ENCODE results near the gene C9orf72. TPM values are rescaled to one million over a fixed set of nuclear protein-coding genes. Genes with fewer than 3 reads are reported as not detected.

The C9orf72 gene
- total and polyA plus RNA-seq, 2 of the 8 experiments (the other 6 are each of a cell fraction or from before 2014, with no cell fraction given): 7.2 to 17.5 TPM

DNA sequence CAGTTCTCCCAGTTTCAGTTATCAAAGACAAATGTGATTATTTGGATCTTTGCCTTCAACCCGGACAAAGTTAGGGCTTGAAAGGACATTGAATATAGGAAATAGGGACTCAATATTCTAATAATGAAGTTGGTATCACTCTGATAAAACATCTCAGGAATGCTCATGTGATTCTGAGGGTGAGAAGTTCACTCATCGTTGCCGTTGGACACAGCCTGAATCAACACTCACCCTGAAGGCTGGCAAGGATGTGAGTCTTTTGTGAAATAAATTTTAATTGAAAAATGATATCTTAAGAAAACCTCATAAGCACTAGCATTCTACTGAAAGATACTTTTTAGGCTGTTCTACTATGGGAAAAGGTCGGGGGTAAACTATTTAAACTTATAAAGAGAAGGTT lies 44.8 kb upstream of the C9orf72 start:
- Histone ChIP-seq H2BK15ac (ENCODE audit: low read length) (no peak overlapping the region), H3K4me3 (ENCODE audit: extremely low read depth in 1 of 4, insufficient read depth in 2 of 4, low read depth in 3 of 4, low read length in 4 of 4) (no peak overlapping the region), H3K14ac (ENCODE audit: insufficient read length) (no peak overlapping the region), H3K4me2 (ENCODE audit: insufficient read depth in 1 of 2, low read depth in 2 of 2, low read length in 2 of 2) (no peak overlapping the region), H4K8ac (ENCODE audit: extremely low read depth, insufficient read depth, low read length) (no peak overlapping the region), H3K27ac (ENCODE audit: low read depth, low read length) (no peak overlapping the region), H4K91ac (replicated peaks; ENCODE audit: insufficient read length, low read length) (no peak overlapping the region), H3K79me2 (ENCODE audit: control insufficient read depth in 1 of 2, insufficient read depth in 2 of 2, low read length in 2 of 2) (no peaks in the 10 kb centered on the region), H2BK20ac (ENCODE audit: low read length) (no peak overlapping the region), H3K23me2 (ENCODE audit: low read depth, low read length) (no peaks in the 10 kb centered on the region), H2BK12ac (ENCODE audit: low read depth, low read length) (no peak overlapping the region), H3K9me3 (ENCODE audit: insufficient read depth in 2 of 2, low read depth in 1 of 2, low read length in 1 of 2) (no peaks in the 10 kb centered on the region), H3K18ac (ENCODE audit: extremely low read depth, low read length) (no peak overlapping the region), H3K4ac (replicated peaks; ENCODE audit: insufficient read length, low read depth, low read length) (no peak overlapping the region), H3K4me1 (replicated peaks in 1 of 4; ENCODE audit: control insufficient read depth in 3 of 4, insufficient read depth in 4 of 4, low read length in 3 of 4) (no peaks in the 10 kb centered on the region), H3K56ac (replicated peaks; ENCODE audit: insufficient read length, low read depth, low read length) (no peak overlapping the region), H4K20me1 (replicated peaks in 1 of 2; ENCODE audit: control insufficient read depth in 1 of 2, insufficient read depth in 2 of 2, low read length in 2 of 2) (no peaks in the 10 kb centered on the region), H3K79me1 (ENCODE audit: low read depth, low read length) (no peaks in the 10 kb centered on the region), H3K36me3 (ENCODE audit: control insufficient read depth in 2 of 4, insufficient read depth in 4 of 4, low read length in 3 of 4) (no peaks in the 10 kb centered on the region), H3K9ac (replicated peaks in 1 of 4; ENCODE audit: extremely low read depth in 1 of 4, low read depth in 3 of 4, low read length in 3 of 4) (no peak overlapping the region), H2BK5ac (ENCODE audit: low read depth, low read length) (no peak overlapping the region), H2BK120ac (replicated peaks; ENCODE audit: low read depth, low read length) (no peak overlapping the region), H2AK5ac (ENCODE audit: low read depth, low read length) (no peak overlapping the region), H4K5ac (ENCODE audit: insufficient read length, low read depth, low read length) (no peak overlapping the region), H3K23ac (ENCODE audit: insufficient read length) (no peak overlapping the region), H3K27me3 (replicated peaks in 1 of 4; ENCODE audit: control insufficient read depth in 3 of 4, extremely low read depth in 1 of 4, insufficient read depth in 3 of 4, low read length in 3 of 4) (no peaks in the 10 kb centered on the region), H2AFZ (ENCODE audit: low read length) (no peak overlapping the region)
- WGBS, 2 experiments (ENCODE audit: extremely low coverage in 1 of 2, insufficient coverage in 1 of 2, insufficient read length in 1 of 2, insufficient replicate concordance in 2 of 2, low coverage in 1 of 2, low lambda C conversion rate in 2 of 2, missing lambda C conversion rate in 1 of 2): 97% methylated on average over 4 of the region's 4 CpGs; no CpG with 5 or more reads in 1 of the 2 experiments
- ChIA-PET CTCF (ENCODE audit: partially characterized antibody) (no interaction called here), POLR2A (ENCODE audit: partially characterized antibody) (no interaction called here)
- DNase-seq (ENCODE audit: low read depth in 1 of 2, low spot score in 2 of 2): no peak
- FAIRE-seq: no peak
- no peak for TF ChIP-seq TAF7 (optimal IDR thresholded peaks at IDR 0.05; ENCODE audit: borderline replicate concordance, low read depth, low read length)
- no peak for TF ChIP-seq RAD21 (IDR thresholded peaks at IDR 0.05 in 1 of 2, conservative IDR thresholded peaks at IDR 0.05 in 1 of 2; ENCODE audit: low read depth in 2 of 2, low read length in 2 of 2)
- no peak for TF ChIP-seq EP300 (IDR thresholded peaks at IDR 0.05; ENCODE audit: borderline replicate concordance in 1 of 2, low read depth in 2 of 2, low read length in 2 of 2)
- no peak for TF ChIP-seq YY1 (IDR thresholded peaks at IDR 0.05; ENCODE audit: low read depth, low read length)
- TF ChIP-seq EZH2 (IDR thresholded peaks at IDR 0.05; ENCODE audit: low read depth, low read length, severe bottlenecking): no peak
- TF ChIP-seq FOSL1 (IDR thresholded peaks at IDR 0.05; ENCODE audit: insufficient read depth, low read depth, low read length): no peak
- TF ChIP-seq CHD1 (IDR thresholded peaks at IDR 0.05; ENCODE audit: low read depth, low read length): no peak
- no peak for TF ChIP-seq KDM5A (IDR thresholded peaks at IDR 0.05; ENCODE audit: low read length)
